ENCODE measurements around the gene STK26.
"Not testable (repeated sequence)": the region's sequence is repeated elsewhere in the genome, so short reads cannot be mapped to it uniquely, and the experiment has no call there.

The STK26 gene
- total RNA-seq = 111 to 154 reads per million in 2 donors

GRCh38 chrX:132022967-132023895 lies at the start of gene STK26:
Gene STK26, plus strand, starts transcription at chrX:132023302. Its CDS starts 316 bp downstream, at chrX:132023618.
- peak; percentile 62 for DNase-seq

- DNase-seq = no peak
Measured at GRCh38 chrX:131975851-131976250, 47.3 kb upstream of the STK26 start.

GRCh38 chrX:131977619-131978018 lies 45.5 kb upstream of the STK26 start:
- DNase-seq = no peak

- no peak for DNase-seq
Measured at GRCh38 chrX:131979116-131979515, 44.0 kb upstream of the STK26 start.

GRCh38 chrX:131985526-131986049 lies 37.5 kb upstream of the STK26 start:
- no peak for DNase-seq

GRCh38 chrX:131987252-131987651 lies 35.9 kb upstream of the STK26 start:
- no peak for DNase-seq

GRCh38 chrX:131988236-131988635 lies 34.9 kb upstream of the STK26 start:
- DNase-seq = no peak

GRCh38 chrX:132001127-132001526 lies 22.0 kb upstream of the STK26 start:
- DNase-seq = no peak

- DNase-seq = no peak
Measured at GRCh38 chrX:132004728-132005127, 18.4 kb upstream of the STK26 start.

GRCh38 chrX:132009350-132009749 lies 13.8 kb upstream of the STK26 start:
- DNase-seq = no peak

- DNase-seq = not testable (repeated sequence)
Measured at GRCh38 chrX:132010213-132010612, 12.9 kb upstream of the STK26 start.

- no peak for DNase-seq
Measured at GRCh38 chrX:132015875-132016274, 7.2 kb upstream of the STK26 start.

GRCh38 chrX:132016628-132017430 lies 6.3 kb upstream of the STK26 start:
- no peak for DNase-seq

- DNase-seq = no peak
Measured at GRCh38 chrX:132017431-132018185, 5.5 kb upstream of the STK26 start.

GRCh38 chrX:132022198-132022966 lies 720 bp upstream of the STK26 start:
- no peak for DNase-seq

- DNase-seq = peak; percentile 24
Measured at GRCh38 chrX:132023896-132024386, 839 bp downstream of the STK26 start.

GRCh38 chrX:132025041-132025440 lies 1.9 kb downstream of the STK26 start:
- DNase-seq = no peak

- DNase-seq = no peak
Measured at GRCh38 chrX:132030264-132030663, 7.2 kb downstream of the STK26 start.

- no peak for DNase-seq
Measured at GRCh38 chrX:132031867-132032266, 8.8 kb downstream of the STK26 start.

GRCh38 chrX:132033166-132033565 lies 10.1 kb downstream of the STK26 start:
- no peak for DNase-seq

- no peak for DNase-seq
Measured at GRCh38 chrX:132034648-132035047, 11.5 kb downstream of the STK26 start.
